Keratinocyte (primary cell): ENCODE results near the gene PPP1R36.

Experiments
- CTCF ChIP-seq, 3 experiments: IDR thresholded peaks in 1 of 3; conservative IDR thresholded peaks in 1 of 3; optimal IDR thresholded peaks in 1 of 3; 2 replicates in 2 of 3; 3 replicates in 1 of 3; pipeline versions ENCODE3 to v1.5.1; 2011; ENCODE audit warnings: low read length in 3 of 3, mild to moderate bottlenecking in 3 of 3, moderate library complexity in 2 of 3, control low read depth in 1 of 3, inconsistent platforms in 1 of 3; ENCODE audit not compliant: insufficient read depth in 2 of 3; ENCODE audit errors: extremely low read depth in 1 of 3
- EZH2 ChIP-seq: IDR thresholded peaks from one replicate; pipeline ENCODE4 v1.6.1; 2012; ENCODE audit warnings: inconsistent platforms, mild to moderate bottlenecking, low read length, moderate library complexity

DNA sequence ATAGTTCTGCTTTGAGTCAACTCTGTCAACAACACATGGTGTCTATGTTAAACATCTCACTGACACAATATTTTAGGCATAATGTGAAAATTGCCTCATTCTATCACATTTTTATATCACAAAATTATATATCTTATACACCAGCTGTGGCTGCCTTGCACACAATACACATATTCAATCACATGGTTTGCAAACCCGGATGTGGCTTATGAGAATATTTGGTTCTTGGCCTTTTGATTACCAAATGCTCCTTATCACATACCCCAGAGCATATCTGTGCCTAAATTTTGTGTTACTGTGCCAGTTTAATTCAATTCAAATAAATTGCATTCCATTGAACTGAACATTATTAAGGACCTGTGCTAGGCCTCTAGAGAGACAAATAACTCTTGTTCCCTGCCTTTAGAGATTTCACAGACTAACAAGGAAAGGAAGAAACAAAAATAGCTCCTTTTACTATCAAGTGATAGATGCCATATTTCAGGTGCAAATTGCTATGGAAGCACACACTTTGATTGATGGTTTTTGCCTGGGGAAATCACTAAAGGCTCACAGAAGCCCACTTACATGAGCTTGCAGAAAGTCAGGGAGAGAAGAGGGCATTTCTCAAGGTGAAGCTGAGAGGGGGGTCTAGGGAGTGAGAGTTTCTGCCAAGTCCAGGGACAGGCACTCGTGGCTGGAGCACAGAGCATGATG, 63.4 kb downstream of the PPP1R36 start:
- TF ChIP-seq CTCF (optimal IDR thresholded peaks at IDR 0.05 in 1 of 3, IDR thresholded peaks at IDR 0.05 in 1 of 3, conservative IDR thresholded peaks at IDR 0.05 in 1 of 3; ENCODE audit: extremely low read depth in 1 of 3, insufficient read depth in 2 of 3, low read length in 3 of 3) = no peak
- no peak for TF ChIP-seq EZH2
